ENCODE measurements around the gene MDK.
A peak's percentile ranks its signal among the peaks of the same experiment; 100 is the strongest.

Gene MDK

DNA sequence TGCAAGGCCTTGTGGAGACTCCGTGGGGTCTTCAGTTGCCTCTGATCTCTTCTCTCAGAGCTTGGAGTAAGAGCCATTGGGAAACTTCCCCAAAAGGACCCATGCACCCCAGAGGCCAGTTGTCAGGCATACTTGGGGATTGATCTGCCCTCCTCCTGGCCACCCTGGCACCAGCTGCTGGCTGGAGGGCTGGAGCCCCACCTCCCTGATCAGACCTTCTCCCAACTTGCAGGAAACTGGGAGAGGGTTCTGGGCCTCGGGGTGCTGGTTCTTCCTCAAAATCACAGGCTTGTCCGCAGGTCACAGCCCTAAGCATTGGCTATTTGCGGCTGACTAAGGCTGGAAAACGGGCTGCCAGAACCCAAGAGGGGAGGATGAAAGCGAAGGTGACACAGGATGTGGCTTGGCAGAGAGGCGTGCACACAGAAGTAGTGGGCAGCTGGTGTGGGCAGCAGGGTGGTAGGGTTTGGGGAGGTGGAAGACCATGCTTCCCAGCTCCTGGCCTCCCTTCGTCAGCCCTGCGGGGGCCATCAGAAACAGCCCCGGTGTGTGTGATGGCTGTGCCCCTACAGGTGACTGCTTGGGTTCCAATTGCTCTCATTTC, 35.5 kb upstream of the MDK start:
- H3K79me2 ChIP-seq (ENCODE audit: control insufficient read depth, low read length), result peaks cover 32% of the 10 kb centered on the region
- peaks cover 7% of the 10 kb centered on the region; the same call in 1 of the 2 replicates for H3F3A ChIP-seq (ENCODE audit: control insufficient read depth, insufficient read depth)
- TF ChIP-seq CTCF (IDR thresholded peaks at IDR 0.05; ENCODE audit: low read depth, low read length, poor library complexity, severe bottlenecking) (no peak), EZH2phosphoT487 (IDR thresholded peaks at IDR 0.05; ENCODE audit: borderline replicate concordance, low read length) (no peak)
- no peaks in the 10 kb centered on the region; the same call in 1 of the 2 replicates for H3K36me3 ChIP-seq (ENCODE audit: control insufficient read depth, low read length)
- H3K4me1 ChIP-seq (ENCODE audit: control insufficient read depth, low read length), result peaks cover 50% of the 10 kb centered on the region
- H3K27ac ChIP-seq (ENCODE audit: low read depth, low read length), result no peak overlapping the region
- H3K4me2 ChIP-seq (ENCODE audit: low read length), result peak overlapping the region; percentile 42
- peaks cover 48% of the 10 kb centered on the region for H3K27me3 ChIP-seq (ENCODE audit: control insufficient read depth, low read length)
- H4K20me1 ChIP-seq (ENCODE audit: control insufficient read depth, insufficient read depth, low read depth, low read length), result peaks cover 11% of the 10 kb centered on the region; the same call in 1 of the 2 replicates
- H3K9me3 ChIP-seq (ENCODE audit: control insufficient read depth, insufficient read depth, low read length), result no peaks in the 10 kb centered on the region
- peak overlapping the region; percentile 28; the same call in 1 of the 2 replicates for H3K4me3 ChIP-seq (ENCODE audit: low read length)
- H3K9me2 ChIP-seq (replicated peaks; ENCODE audit: control insufficient read depth, low read length), result no peaks in the 10 kb centered on the region

DNA sequence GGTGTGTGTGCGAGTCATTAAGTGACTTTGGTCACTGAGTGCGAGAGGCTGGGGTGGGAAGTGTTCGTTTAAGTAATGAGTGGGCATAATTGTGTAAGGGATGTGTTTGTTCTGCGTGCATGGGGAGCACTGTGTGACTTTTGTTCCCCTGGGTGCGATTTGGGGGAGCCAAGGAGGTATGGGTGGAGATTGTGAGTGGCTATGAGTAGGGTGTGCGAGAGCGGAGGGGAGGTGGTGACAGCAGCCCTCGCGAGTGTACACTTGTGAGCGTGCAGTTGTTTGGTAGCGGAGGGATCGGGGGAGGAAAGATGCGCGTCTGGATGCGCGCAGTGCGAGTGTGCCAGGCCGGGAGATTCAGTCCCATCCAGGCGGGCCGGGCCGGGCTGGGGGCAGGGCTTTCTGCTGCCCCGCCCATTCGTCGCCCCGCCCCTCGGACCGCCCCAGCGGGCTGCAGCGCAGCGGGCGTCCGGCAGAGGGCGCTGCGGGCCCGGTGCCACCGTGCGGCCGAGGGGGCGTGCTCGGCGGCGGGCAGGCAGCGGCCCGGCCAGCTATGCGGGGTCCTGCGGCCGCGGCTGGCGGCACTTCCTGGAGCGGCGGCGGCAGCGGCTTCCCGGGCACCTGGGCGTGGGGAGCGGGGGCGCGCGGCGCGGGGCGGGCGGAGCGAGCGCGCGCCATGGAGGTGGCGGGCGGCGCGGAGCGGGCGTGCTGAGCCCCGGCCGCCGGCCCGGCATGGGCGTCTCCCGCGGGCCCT, 34.4 kb upstream of the MDK start, which contains the start of gene DGKZ:
Gene DGKZ, plus strand, starts transcription at position 578 of the 751 bp plus-strand sequence. CDS start 197 bp downstream, outside the sequence.
- no peaks in the 10 kb centered on the region for H3K9me3 ChIP-seq (ENCODE audit: control insufficient read depth, insufficient read depth, low read length)
- peaks cover 51% of the 10 kb centered on the region for H3K4me1 ChIP-seq (ENCODE audit: control insufficient read depth, low read length)
- peaks cover 43% of the 10 kb centered on the region for H3K79me2 ChIP-seq (ENCODE audit: control insufficient read depth, low read length)
- H3K4me3 ChIP-seq (ENCODE audit: low read length), result peak within 1 kb of the TSS; percentile 89
- H3K27me3 ChIP-seq (ENCODE audit: control insufficient read depth, low read length), result peaks cover 43% of the 10 kb centered on the region
- no peak within 1 kb of the TSS for H3K27ac ChIP-seq (ENCODE audit: low read depth, low read length)
- H3K9me2 ChIP-seq (replicated peaks; ENCODE audit: control insufficient read depth, low read length), result no peaks in the 10 kb centered on the region
- TF ChIP-seq EZH2phosphoT487 (IDR thresholded peaks at IDR 0.05; ENCODE audit: borderline replicate concordance, low read length), result no peak
- peak; percentile 45 for TF ChIP-seq CTCF (IDR thresholded peaks at IDR 0.05; ENCODE audit: low read depth, low read length, poor library complexity, severe bottlenecking)
- peaks cover 7% of the 10 kb centered on the region; the same call in 1 of the 2 replicates for H3F3A ChIP-seq (ENCODE audit: control insufficient read depth, insufficient read depth)
- H3K36me3 ChIP-seq (ENCODE audit: control insufficient read depth, low read length), result no peaks in the 10 kb centered on the region; the same call in 1 of the 2 replicates
- peak within 1 kb of the TSS; percentile 93 for H3K4me2 ChIP-seq (ENCODE audit: low read length)
- peaks cover 11% of the 10 kb centered on the region for H4K20me1 ChIP-seq (ENCODE audit: control insufficient read depth, insufficient read depth, low read depth, low read length)

DNA sequence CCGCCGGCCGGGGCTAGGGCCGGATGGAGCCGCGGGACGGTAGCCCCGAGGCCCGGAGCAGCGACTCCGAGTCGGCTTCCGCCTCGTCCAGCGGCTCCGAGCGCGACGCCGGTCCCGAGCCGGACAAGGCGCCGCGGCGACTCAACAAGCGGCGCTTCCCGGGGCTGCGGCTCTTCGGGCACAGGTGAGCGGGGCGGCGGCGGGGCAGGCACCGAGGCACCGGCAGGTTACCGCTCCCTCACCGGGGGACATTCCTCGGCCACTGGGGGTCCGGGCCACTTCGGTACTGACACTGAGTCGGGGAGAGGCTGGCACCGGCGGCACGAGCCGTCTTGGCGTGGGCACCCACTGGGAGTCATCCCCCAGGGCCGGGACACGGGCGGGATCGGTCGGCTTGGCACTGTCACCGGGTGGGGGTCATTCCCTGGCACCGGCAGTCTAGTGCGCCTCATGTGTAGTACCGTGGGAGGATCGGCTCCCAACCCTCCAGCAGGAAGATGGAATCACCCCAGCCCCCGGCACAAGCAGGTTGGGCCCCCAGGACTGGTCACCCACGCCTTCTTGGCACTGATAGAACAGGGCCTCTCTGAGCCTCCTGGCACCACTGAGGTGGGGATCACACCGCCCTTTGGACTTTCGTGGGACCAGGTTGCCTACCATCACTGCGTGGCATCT, 33.7 kb upstream of the MDK start:
- no peaks in the 10 kb centered on the region for H3K9me2 ChIP-seq (replicated peaks; ENCODE audit: control insufficient read depth, low read length)
- peaks cover 50% of the 10 kb centered on the region for H3K79me2 ChIP-seq (ENCODE audit: control insufficient read depth, low read length)
- H3K4me1 ChIP-seq (ENCODE audit: control insufficient read depth, low read length), result peaks cover 46% of the 10 kb centered on the region
- peaks cover 7% of the 10 kb centered on the region; the same call in 1 of the 2 replicates for H3F3A ChIP-seq (ENCODE audit: control insufficient read depth, insufficient read depth)
- peak overlapping the region; percentile 93 for H3K4me2 ChIP-seq (ENCODE audit: low read length)
- H3K36me3 ChIP-seq (ENCODE audit: control insufficient read depth, low read length), result no peaks in the 10 kb centered on the region; the same call in 1 of the 2 replicates
- H4K20me1 ChIP-seq (ENCODE audit: control insufficient read depth, insufficient read depth, low read depth, low read length), result peaks cover 14% of the 10 kb centered on the region
- H3K4me3 ChIP-seq (ENCODE audit: low read length), result peak overlapping the region; percentile 89
- TF ChIP-seq EZH2phosphoT487 (IDR thresholded peaks at IDR 0.05; ENCODE audit: borderline replicate concordance, low read length) (no peak), CTCF (IDR thresholded peaks at IDR 0.05; ENCODE audit: low read depth, low read length, poor library complexity, severe bottlenecking) (no peak)
- H3K9me3 ChIP-seq (ENCODE audit: control insufficient read depth, insufficient read depth, low read length), result no peaks in the 10 kb centered on the region
- no peak overlapping the region for H3K27ac ChIP-seq (ENCODE audit: low read depth, low read length)
- peaks cover 39% of the 10 kb centered on the region for H3K27me3 ChIP-seq (ENCODE audit: control insufficient read depth, low read length)
